ENCODE measurements around the gene CCR3.

DNA sequence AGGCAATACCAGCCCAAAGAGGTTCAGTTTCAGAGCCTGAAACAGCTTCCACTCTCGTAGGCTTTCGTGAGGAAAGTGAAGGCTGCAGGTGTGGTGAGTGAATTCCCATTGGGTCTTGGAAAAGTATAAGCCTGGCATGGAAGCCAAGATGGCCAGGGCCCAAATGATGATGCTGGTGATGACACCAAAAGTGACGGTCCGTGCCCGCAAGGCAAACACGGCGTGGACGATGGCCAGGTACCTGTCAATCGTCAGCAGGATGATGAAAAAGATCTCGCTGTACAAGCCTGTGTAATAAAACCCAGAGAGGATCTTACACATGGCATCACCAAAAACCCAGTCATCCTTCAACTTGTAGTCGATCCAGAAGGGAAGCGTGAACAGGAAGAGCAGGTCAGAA lies 38.6 kb upstream of the CCR3 start:
- no peak for TF ChIP-seq CTCF (IDR thresholded peaks at IDR 0.05)
- no peak for TF ChIP-seq POLR2AphosphoS5 (IDR thresholded peaks at IDR 0.05)
- no peak for TF ChIP-seq POLR2A (IDR thresholded peaks at IDR 0.05)

Measured in sigmoid colon (tissue), 4 donors.